ENCODE measurements around the gene CAMSAP3.

Gene CAMSAP3

DNA sequence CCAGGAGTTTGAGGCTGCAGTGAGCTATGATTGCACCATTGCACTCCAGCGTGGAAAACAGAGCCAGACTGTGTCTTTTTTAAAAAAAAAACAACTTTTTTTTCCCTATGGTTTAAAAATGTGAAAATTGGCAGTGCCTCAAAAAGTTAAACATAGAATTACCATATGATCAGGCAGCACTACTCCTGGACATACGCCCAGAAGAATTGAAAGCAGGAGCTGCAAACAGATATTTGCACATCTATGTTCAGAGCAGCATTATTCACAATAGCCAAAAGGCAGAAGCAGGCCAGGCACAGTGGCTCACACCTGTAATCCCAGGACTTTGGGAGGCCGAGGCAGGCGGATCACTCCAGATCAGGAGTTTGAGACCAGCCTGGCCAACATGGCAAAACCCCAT lies 69.4 kb downstream of the CAMSAP3 start:
- Histone ChIP-seq H3K4me1 (ENCODE audit: control insufficient read depth in 2 of 2, insufficient read depth in 1 of 2, low read depth in 1 of 2, low read length in 2 of 2) (peaks cover 0 to 3% of the 10 kb centered on the region in 2 donors), H3K4ac (ENCODE audit: low read length) (no peak overlapping the region), H3K23ac (ENCODE audit: low read depth, low read length, poor library complexity) (no peak overlapping the region), H3K9ac (ENCODE audit: low read depth, low read length, poor library complexity) (no peak overlapping the region), H3K4me2 (ENCODE audit: insufficient read depth, low read length, poor library complexity, severe bottlenecking) (no peak overlapping the region), H3K79me1 (ENCODE audit: low read depth, low read length) (peaks cover 1% of the 10 kb centered on the region), H3K9me3 (replicated peaks in 1 of 2; ENCODE audit: control insufficient read depth in 2 of 2, insufficient read depth in 1 of 2, low read depth in 1 of 2, low read length in 2 of 2) (peaks cover 0 to 2% of the 10 kb centered on the region in 2 donors), H2BK15ac (ENCODE audit: low read length) (no peak overlapping the region), H3K4me3 (ENCODE audit: low read length in 2 of 2) (no peak overlapping the region), H2AK5ac (ENCODE audit: low read depth, low read length) (no peak overlapping the region), H3K27me3 (ENCODE audit: control insufficient read depth in 3 of 3, insufficient read depth in 3 of 3, low read depth in 1 of 3, low read length in 3 of 3) (peaks cover 0 to 12% (median 10%) of the 10 kb centered on the region in 3 experiments), H4K8ac (ENCODE audit: low read depth, low read length) (no peak overlapping the region), H2BK5ac (ENCODE audit: low read length) (no peak overlapping the region), H3K27ac (replicated peaks; ENCODE audit: low read length) (no peak overlapping the region), H3K36me3 (replicated peaks in 1 of 2; ENCODE audit: control insufficient read depth in 2 of 2, insufficient read depth in 2 of 2, low read length in 2 of 2) (no peaks in the 10 kb centered on the region), H2BK12ac (ENCODE audit: low read length) (no peak overlapping the region), H4K91ac (ENCODE audit: low read depth, low read length, poor library complexity) (no peak overlapping the region), H3K18ac (ENCODE audit: low read length) (no peak overlapping the region), H2BK120ac (ENCODE audit: low read depth, low read length) (no peak overlapping the region), H2AFZ (ENCODE audit: low read length) (no peak overlapping the region), H3K14ac (ENCODE audit: low read length) (no peak overlapping the region)
- no peak for DNase-seq (ENCODE audit: low spot score)
- WGBS, 2 donors (ENCODE audit: extremely low coverage in 2 of 2, insufficient read length in 2 of 2, insufficient replicate concordance in 1 of 2): no CpG with 5 or more reads among the region's 4 CpGs

Small RNA genes within 50 kb of the gene (small RNA-seq; reads per million reads assigned to genes)
- 1.2 reads per million for gene MIR6792 (ENCODE audit: insufficient read depth)
